ENCODE measurements around the gene IQSEC3.
A peak's percentile ranks its signal among the peaks of the same experiment; 100 is the strongest.
"Not testable (repeated sequence)": the region's sequence is repeated elsewhere in the genome, so short reads cannot be mapped to it uniquely, and the experiment has no call there.

Gene IQSEC3

DNA sequence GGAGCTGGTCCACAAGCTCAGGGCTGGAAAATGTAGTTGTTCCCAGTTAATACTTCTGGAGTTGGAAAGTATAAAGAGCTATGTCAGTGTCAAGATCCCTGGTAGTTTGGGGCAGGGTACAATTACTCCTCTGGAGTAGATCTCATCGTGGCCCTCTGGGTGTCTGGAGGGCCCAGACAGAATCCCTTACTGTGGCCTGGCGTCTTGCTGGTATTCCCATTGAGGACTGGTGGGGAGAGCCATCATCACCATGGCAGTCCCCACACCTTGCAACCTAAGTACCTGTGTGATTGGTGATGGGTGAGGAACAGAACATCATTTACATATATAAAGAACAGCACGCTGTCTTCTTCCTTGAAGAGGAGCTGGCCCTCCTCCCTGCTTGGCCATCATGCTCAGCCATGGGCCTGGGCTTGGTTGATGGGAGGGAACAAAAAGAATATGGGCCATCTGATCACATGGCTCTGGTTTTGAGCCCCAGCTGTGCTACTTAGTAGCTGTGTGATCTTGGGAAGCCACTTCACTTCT, 18.8 kb upstream of the IQSEC3 start:
- ATAC-seq (ENCODE audit: low read depth); H3K27ac ChIP-seq (ENCODE audit: poor library complexity, severe bottlenecking); H3K4me3 ChIP-seq (ENCODE audit: severe bottlenecking); H3K27me3 ChIP-seq (ENCODE audit: insufficient read depth, poor library complexity, severe bottlenecking); H3K4me1 ChIP-seq (ENCODE audit: insufficient read depth, poor library complexity, severe bottlenecking); H3K9me3 ChIP-seq (ENCODE audit: severe bottlenecking); H3K36me3 ChIP-seq (ENCODE audit: low read depth): not testable (repeated sequence)
- peak; percentile 37 for DNase-seq (ENCODE audit: low spot score)

DNA sequence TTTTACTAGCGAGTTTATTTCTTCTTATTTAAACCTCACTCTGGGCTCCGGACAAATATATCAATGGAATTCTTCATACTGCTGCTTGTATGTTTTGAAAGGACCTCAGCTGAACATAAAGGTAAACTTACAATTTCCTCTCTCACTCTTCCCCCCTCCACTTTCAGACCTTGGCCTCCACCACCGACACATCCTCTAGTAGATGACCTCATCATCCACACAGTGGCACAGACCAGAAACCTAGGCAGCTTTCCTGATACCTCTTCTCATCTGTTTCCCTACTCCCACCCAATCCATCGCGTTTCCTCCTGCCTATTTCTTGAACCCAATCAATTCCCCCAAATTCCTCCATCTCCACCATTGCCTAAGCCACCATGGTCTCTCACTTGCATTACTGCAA, 17.4 kb upstream of the IQSEC3 start:
- not testable (repeated sequence) for H3K36me3 ChIP-seq (ENCODE audit: low read depth); H3K9me3 ChIP-seq (ENCODE audit: severe bottlenecking); H3K4me3 ChIP-seq (ENCODE audit: severe bottlenecking); DNase-seq (ENCODE audit: low spot score); H3K4me1 ChIP-seq (ENCODE audit: insufficient read depth, poor library complexity, severe bottlenecking); H3K27ac ChIP-seq (ENCODE audit: poor library complexity, severe bottlenecking)
- H3K27me3 ChIP-seq (ENCODE audit: insufficient read depth, poor library complexity, severe bottlenecking), result peaks cover 14% of the 10 kb centered on the region
- peak; percentile 11; the same call in 1 of the 3 replicates for ATAC-seq (ENCODE audit: low read depth)

DNA sequence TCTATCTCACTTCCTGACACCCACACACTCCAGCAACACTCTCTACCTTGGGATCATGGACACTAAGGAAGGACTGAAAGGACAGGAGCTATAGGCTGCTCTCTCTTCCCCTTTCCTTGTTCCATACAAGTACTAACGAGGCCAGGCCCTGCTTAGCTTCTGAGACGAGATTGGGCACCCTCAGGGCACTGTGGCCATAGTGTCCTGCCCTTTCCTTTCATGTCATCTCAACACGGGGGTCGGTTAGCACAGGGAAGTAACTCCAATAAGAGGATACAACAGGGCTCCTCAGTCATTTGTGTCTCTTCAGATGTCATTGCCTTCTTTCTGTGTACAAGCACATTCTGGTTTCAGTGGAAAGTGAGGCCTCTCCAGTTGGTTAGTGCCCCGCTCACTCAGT, 15.5 kb upstream of the IQSEC3 start:
- H3K4me1 ChIP-seq (ENCODE audit: insufficient read depth, poor library complexity, severe bottlenecking); DNase-seq (ENCODE audit: low spot score); H3K9me3 ChIP-seq (ENCODE audit: severe bottlenecking); H3K4me3 ChIP-seq (ENCODE audit: severe bottlenecking); H3K27ac ChIP-seq (ENCODE audit: poor library complexity, severe bottlenecking); ATAC-seq (ENCODE audit: low read depth); H3K36me3 ChIP-seq (ENCODE audit: low read depth): not testable (repeated sequence)
- H3K27me3 ChIP-seq (ENCODE audit: insufficient read depth, poor library complexity, severe bottlenecking), result peaks cover 25% of the 10 kb centered on the region

DNA sequence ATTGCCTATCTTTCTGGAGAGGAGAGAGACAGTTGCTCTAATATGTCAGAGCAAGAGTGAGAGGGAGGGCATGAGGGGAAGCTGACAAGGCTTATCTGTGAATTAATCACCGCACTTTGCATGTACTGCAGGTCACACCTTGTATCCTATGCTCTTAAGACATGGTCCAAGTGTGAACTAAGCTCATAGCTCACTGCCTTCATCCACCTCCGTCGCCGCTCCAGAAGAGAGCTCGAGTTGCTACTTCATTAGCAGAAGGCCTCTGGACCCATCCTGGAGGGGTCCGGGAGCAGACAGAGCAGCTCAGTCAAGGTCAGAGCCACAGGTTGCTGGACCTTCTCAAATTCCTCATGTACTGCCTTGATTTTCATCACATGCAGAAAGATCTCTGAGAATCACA, 14.6 kb upstream of the IQSEC3 start:
- H3K27ac ChIP-seq (ENCODE audit: poor library complexity, severe bottlenecking), result not testable (repeated sequence)

DNA sequence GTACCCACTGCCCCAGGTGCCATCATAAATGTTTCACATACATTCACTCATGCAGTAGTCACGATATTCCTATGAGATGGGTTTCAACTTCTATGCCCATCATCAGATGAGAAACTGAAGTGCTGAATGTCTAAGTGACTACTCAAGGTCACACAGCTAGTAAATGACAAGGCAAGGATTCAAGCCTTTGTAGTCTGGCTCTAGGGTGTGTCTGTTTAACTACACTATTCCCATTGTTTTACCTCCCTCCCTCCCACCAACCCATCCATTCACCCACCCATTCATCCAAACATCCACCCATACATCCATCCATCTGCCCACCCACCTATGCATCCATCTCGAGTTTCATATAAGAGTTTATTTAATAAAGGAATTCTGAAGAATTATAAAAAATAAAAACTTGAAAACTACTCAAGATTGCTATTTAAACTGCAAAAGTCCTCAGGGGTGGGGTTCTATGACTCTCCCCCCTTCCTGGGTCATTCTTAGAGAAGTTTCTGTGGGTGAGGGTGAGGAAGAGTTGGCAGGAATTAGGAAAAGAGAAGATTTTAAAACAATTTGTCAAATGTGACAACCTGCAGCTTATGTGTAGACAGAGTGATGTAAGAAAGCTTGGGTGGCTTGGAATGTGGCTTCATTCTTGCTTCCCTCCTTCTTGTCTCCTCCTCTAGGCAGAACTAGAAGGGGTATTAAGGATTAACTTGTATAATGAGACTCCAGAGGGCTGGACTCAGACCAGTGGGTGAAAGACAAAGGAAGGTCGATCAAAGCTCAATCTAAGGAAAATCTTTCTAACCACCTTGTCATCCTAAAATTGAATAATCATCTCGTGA, 13.4 kb upstream of the IQSEC3 start:
- peak; percentile 31; the same call in 2 of the 3 replicates for ATAC-seq (ENCODE audit: low read depth)
- H3K27me3 ChIP-seq (ENCODE audit: insufficient read depth, poor library complexity, severe bottlenecking), result peaks cover 39% of the 10 kb centered on the region
- H3K4me3 ChIP-seq (ENCODE audit: severe bottlenecking); H3K36me3 ChIP-seq (ENCODE audit: low read depth); DNase-seq (ENCODE audit: low spot score); H3K9me3 ChIP-seq (ENCODE audit: severe bottlenecking); H3K4me1 ChIP-seq (ENCODE audit: insufficient read depth, poor library complexity, severe bottlenecking); H3K27ac ChIP-seq (ENCODE audit: poor library complexity, severe bottlenecking): not testable (repeated sequence)

More for the DNA sequence above, 14.6 kb upstream of the IQSEC3 start:
- H3K27me3 ChIP-seq (ENCODE audit: insufficient read depth, poor library complexity, severe bottlenecking), result peaks cover 28% of the 10 kb centered on the region
- H3K4me1 ChIP-seq (ENCODE audit: insufficient read depth, poor library complexity, severe bottlenecking); H3K9me3 ChIP-seq (ENCODE audit: severe bottlenecking); H3K4me3 ChIP-seq (ENCODE audit: severe bottlenecking); ATAC-seq (ENCODE audit: low read depth); H3K36me3 ChIP-seq (ENCODE audit: low read depth); DNase-seq (ENCODE audit: low spot score): not testable (repeated sequence)

DNA sequence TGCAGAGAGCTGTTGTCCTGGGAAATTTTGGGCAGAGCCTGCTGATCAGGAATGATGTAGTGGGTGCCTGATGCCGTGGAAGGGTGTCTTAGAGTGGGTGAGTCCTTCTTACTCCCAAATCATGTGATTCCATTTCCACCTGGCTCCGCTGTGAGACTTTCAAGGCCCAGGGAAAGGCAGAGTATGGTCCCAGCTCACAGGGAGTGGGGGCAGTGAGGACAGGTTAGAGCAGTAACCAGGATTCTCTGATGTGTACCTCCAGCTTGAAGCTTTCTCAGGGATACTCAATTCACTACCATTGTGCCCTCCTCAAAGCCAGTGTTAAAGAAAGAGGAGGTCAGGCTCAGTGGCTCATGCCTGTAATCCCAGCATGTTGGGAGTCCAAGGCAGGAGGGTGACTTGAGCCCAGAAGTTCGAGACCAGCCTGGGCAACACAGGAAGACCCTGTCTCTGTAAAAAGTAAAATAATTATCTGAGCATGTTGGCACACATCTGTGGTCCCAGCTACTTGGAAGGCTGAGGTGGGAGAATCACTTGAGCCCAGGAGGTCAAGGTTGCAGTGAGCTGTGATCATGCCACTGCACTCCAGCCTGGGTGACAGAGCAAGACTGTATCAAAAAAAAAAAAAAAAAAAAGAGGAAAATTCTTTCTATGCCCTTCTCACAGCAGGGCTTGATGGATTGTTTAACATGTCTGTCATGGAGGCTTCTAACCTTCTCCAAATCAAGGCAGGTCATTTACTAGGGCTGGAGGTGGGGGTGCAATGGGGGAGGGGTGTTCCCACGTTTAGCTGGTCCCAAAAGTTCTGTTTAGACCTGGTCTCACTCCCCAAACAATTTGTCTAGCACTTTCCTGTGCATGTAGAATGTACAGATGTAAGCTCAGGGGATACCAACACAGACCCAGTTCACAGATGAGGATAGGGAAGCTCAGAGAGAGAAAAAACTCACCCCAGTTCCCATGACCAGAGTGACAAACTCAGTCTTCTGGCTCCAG, 12.5 kb upstream of the IQSEC3 start:
- no peak overlapping the region for H3K27ac ChIP-seq (ENCODE audit: poor library complexity, severe bottlenecking)
- H3K9me3 ChIP-seq (ENCODE audit: severe bottlenecking), result no peaks in the 10 kb centered on the region
- DNase-seq (ENCODE audit: low spot score), result no peak
- TF ChIP-seq, protein P1, sequence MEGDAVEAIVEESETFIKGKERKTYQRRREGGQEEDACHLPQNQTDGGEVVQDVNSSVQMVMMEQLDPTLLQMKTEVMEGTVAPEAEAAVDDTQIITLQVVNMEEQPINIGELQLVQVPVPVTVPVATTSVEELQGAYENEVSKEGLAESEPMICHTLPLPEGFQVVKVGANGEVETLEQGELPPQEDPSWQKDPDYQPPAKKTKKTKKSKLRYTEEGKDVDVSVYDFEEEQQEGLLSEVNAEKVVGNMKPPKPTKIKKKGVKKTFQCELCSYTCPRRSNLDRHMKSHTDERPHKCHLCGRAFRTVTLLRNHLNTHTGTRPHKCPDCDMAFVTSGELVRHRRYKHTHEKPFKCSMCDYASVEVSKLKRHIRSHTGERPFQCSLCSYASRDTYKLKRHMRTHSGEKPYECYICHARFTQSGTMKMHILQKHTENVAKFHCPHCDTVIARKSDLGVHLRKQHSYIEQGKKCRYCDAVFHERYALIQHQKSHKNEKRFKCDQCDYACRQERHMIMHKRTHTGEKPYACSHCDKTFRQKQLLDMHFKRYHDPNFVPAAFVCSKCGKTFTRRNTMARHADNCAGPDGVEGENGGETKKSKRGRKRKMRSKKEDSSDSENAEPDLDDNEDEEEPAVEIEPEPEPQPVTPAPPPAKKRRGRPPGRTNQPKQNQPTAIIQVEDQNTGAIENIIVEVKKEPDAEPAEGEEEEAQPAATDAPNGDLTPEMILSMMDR (IDR thresholded peaks at IDR 0.05; ENCODE audit: poor library complexity, severe bottlenecking), result no peak
- no peaks in the 10 kb centered on the region for H3K4me1 ChIP-seq (ENCODE audit: insufficient read depth, poor library complexity, severe bottlenecking)
- H3K4me3 ChIP-seq (ENCODE audit: severe bottlenecking), result no peak overlapping the region
- peak; percentile 15; the same call in 2 of the 3 replicates for ATAC-seq (ENCODE audit: low read depth)
- H3K27me3 ChIP-seq (ENCODE audit: insufficient read depth, poor library complexity, severe bottlenecking), result peaks cover 48% of the 10 kb centered on the region
- H3K36me3 ChIP-seq (ENCODE audit: low read depth), result no peaks in the 10 kb centered on the region

Data from RWPE2 (cell line).